GM23248 (cell line): Measurements from ENCODE around the gene RPS19BP1.
A peak's percentile ranks its signal among the peaks of the same experiment; 100 is the strongest.

ENCODE experiments used
- EZH2 ChIP-seq: fragments of 200-600 bp; sonication (generic); IDR thresholded peaks from 2 replicates; pipeline ENCODE4 v1.6.1; 2018; ENCODE audit warnings: antibody characterized with exemption, mild to moderate bottlenecking; ENCODE audit not compliant: insufficient read depth, poor library complexity, severe bottlenecking
- EZH2phosphoT487 ChIP-seq: fragments of 200-600 bp; sonication (generic); IDR thresholded peaks from 2 replicates; pipeline ENCODE4 v1.6.1; 2018; ENCODE audit warnings: antibody characterized with exemption, moderate library complexity, mild to moderate bottlenecking, low read depth; ENCODE audit not compliant: insufficient read depth

GRCh38 chr22:39556970-39557841 is 24.7 kb upstream of the RPS19BP1 start:
- TF ChIP-seq EZH2phosphoT487 = 0 out of 2 replicates have a peak, but pooled peaks have one; percentile 22
- TF ChIP-seq EZH2 = peak; percentile 84
